Measurements from ENCODE around the gene GSN.

GSN gene

GRCh38 chr9:121304707-121305106, 36.7 kb downstream of the GSN start:
- no peak for DNase-seq

- no peak for DNase-seq
Observed at GRCh38 chr9:121305269-121305994, 37.5 kb downstream of the GSN start.

- no peak for DNase-seq
Observed at GRCh38 chr9:121307976-121308375, 40.0 kb downstream of the GSN start.

- no peak for DNase-seq
Observed at GRCh38 chr9:121308765-121309164, 40.8 kb downstream of the GSN start.

GRCh38 chr9:121309171-121309570, 41.2 kb downstream of the GSN start:
- DNase-seq: no peak

GRCh38 chr9:121309833-121310425, 42.0 kb downstream of the GSN start:
- no peak for DNase-seq

GRCh38 chr9:121310571-121310970, 42.6 kb downstream of the GSN start:
- no peak for DNase-seq

- DNase-seq: no peak
Observed at GRCh38 chr9:121312169-121312568, 44.2 kb downstream of the GSN start.

- DNase-seq: no peak
Observed at GRCh38 chr9:121313458-121314152, 45.6 kb downstream of the GSN start.

- DNase-seq: no peak
Observed at GRCh38 chr9:121316378-121316777, 48.4 kb downstream of the GSN start.

- DNase-seq: no peak
Observed at GRCh38 chr9:121316852-121317373, 49.0 kb downstream of the GSN start.

GRCh38 chr9:121317737-121318630, 50.0 kb downstream of the GSN start:
- DNase-seq: no peak

- DNase-seq: no peak
Observed at GRCh38 chr9:121318631-121319382, 50.8 kb downstream of the GSN start.

- DNase-seq: no peak
Observed at GRCh38 chr9:121319383-121319780, 51.4 kb downstream of the GSN start.

GRCh38 chr9:121321016-121321503, 53.1 kb downstream of the GSN start:
- DNase-seq: peak; percentile 7

GRCh38 chr9:121322037-121322736, 54.2 kb downstream of the GSN start:
- DNase-seq: no peak

- DNase-seq: no peak
Observed at GRCh38 chr9:121322737-121323448, 54.9 kb downstream of the GSN start.

- DNase-seq: no peak
Observed at GRCh38 chr9:121323449-121324151, 55.6 kb downstream of the GSN start.

- no peak for DNase-seq
Observed at GRCh38 chr9:121324316-121324715, 56.4 kb downstream of the GSN start.

- no peak for DNase-seq
Observed at GRCh38 chr9:121324755-121325154, 56.8 kb downstream of the GSN start.

Data from activated naive CD4-positive, alpha-beta T cell treated with Interleukin-2 at 50 U/mL for 16 hours (primary cell).